Measurements from ENCODE around the gene POFUT1.
"Not testable (repeated sequence)": the region's sequence is repeated elsewhere in the genome, so short reads cannot be mapped to it uniquely, and the experiment has no call there.

Gene POFUT1

GRCh38 chr20:32236048-32236533 is 28.4 kb downstream of the POFUT1 start:
- DNase-seq (ENCODE audit: low read depth) = no peak

GRCh38 chr20:32236819-32237218 is 29.1 kb downstream of the POFUT1 start:
- DNase-seq (ENCODE audit: low read depth) = no peak

DNA sequence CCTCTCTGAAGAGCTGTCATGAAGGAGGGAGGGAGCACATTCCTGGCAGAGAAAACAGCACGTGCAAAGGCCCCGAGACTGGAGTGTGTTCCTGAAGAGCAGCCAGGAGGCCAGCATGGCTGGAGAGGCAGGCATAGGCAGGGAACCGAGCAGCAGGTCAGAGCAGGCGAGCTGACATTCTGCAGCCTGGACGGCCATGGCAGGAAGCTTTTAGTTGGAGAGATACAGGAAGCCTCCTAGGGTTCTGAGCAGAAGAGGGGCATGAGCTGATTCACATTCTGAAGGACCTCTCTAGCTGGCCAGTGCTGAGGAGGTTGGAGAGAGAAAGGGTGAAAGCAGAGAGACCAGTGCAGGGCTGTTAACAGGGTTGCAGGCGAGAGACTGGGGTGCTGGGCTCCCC is 29.7 kb downstream of the POFUT1 start:
- no peak for DNase-seq (ENCODE audit: low read depth)

- no peak for DNase-seq (ENCODE audit: low read depth)
Measured at GRCh38 chr20:32238483-32239425, 31.1 kb downstream of the POFUT1 start.

GRCh38 chr20:32240205-32240604 is 32.5 kb downstream of the POFUT1 start:
- no peak for DNase-seq (ENCODE audit: low read depth)

GRCh38 chr20:32241807-32242206 is 34.1 kb downstream of the POFUT1 start:
- no peak for DNase-seq (ENCODE audit: low read depth)

GRCh38 chr20:32244150-32244823 is 36.6 kb downstream of the POFUT1 start:
- DNase-seq (ENCODE audit: low read depth) = no peak

DNA sequence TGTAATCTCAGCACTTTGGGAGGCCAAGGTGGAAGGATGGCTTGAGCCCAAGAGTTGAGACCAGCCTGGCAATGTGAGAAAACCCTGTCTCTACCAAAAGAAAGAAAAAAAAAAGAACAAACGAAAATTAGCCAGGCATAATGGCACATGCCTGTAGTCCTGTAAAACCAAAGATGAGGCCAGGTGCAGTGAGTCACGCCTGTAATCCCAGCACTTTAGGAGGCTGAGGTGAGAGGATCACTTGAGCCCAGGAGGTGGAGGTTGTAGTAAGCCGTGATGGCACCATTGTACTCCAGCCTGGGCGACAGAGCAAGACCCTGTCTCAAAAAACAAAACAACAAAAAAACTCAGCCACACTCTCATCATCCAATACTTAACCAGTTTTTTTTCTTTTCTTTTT is 37.3 kb downstream of the POFUT1 start:
- DNase-seq (ENCODE audit: low read depth) = no peak

DNA sequence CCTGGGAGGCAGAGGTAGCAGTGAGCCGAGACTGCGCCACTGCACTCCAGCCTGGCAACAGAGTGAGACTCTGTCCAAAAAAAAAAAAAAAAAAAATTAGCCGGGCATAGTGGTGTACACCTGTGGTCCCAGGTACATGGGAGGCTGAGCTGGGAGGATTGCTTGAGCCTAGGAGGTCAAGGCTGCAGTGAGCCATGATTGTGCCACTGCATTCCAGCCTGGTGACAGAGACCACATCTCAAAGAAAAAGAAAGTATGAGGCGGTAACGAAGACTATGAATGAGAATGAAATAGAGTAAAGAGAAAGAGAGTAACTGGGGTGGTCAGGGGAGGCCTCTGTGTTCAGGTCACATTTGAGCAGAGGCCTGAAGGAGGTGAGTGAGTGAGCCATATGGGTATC is 38.5 kb downstream of the POFUT1 start:
- not testable (repeated sequence) for DNase-seq (ENCODE audit: low read depth)

- DNase-seq (ENCODE audit: low read depth) = no peak
Measured at GRCh38 chr20:32248043-32248442, 40.4 kb downstream of the POFUT1 start.

- DNase-seq (ENCODE audit: low read depth) = no peak
Measured at GRCh38 chr20:32249030-32249738, 41.5 kb downstream of the POFUT1 start.

DNA sequence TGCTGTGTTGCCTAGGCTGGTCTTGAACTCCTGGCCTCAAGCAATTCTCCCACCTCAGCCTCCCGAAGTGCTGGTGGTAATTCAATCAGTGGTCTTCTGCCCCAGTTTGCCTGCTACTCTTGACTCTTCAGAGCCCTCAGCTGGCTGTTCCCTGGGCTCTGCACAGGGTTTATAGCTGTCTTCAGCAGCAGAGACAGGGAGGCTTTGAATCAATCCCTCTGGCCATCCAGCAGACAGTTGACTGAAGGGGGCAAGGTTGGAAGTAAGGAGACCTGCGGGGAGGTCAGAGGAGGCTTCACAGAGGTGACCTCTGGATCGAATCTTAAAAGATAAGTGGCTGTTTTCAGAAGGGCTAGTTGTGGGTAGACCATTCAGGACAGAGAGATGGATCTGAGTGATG is 43.8 kb downstream of the POFUT1 start:
- no peak for DNase-seq (ENCODE audit: low read depth)

DNA sequence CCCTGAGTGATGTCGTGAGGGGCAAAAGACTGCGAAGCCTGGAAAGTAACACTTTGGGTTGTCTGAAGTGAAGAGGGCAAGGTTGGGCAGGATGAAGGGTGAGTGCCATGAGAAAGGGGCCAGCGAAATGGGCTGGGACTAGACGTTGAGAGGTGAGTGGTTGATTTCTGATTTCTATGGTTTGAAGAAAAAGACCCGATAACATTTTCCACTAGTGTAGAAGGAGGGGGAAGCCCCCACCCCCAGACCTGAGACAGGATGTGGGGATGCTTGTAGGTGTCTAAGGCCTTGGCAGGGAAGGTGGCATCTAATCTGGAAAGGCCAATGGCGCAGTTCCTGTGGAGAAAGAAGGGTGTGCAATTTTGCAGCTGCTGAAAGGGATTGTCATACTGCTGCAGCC is 44.5 kb downstream of the POFUT1 start:
- no peak for DNase-seq (ENCODE audit: low read depth)

DNA sequence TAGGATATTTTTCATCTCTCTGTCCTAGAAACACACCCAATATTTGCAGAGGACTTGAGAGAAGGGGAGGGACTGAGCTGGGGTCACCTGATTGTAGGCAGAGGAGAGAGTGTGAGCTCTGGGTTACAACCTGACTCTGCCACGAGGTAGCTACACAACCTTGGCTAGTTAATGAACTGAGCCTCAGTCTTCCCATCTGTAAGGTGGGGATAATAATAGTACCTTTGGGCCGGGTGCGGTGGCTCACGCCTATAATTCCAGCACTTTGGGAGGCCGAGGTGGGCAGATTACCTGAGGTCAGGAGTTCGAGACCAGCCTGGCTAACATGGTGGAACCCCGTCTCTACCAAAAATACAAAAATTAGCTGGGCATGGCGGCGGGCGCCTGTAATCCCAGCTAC is 53.3 kb downstream of the POFUT1 start:
- DNase-seq (ENCODE audit: low read depth) = not testable (repeated sequence)

DNA sequence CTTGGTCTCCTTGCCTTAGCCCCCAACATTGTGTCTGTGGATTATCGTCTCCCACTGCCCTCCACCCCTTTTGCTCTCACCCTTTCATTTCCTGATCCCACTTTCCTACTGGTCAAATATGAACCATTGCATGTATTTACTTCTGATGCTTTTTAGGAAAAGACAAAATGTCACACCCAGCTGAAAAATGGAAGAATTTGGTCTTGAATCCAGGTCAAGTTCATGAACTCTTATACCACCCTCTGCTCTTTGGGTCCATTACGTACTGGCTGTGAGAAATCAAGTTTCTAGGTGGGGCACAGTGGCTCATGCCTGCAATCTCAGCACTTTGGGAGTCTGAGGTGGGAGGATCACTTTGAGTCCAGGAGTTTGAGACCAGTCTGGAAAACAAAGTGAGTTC is 54.0 kb downstream of the POFUT1 start:
- no peak for DNase-seq (ENCODE audit: low read depth)

DNA sequence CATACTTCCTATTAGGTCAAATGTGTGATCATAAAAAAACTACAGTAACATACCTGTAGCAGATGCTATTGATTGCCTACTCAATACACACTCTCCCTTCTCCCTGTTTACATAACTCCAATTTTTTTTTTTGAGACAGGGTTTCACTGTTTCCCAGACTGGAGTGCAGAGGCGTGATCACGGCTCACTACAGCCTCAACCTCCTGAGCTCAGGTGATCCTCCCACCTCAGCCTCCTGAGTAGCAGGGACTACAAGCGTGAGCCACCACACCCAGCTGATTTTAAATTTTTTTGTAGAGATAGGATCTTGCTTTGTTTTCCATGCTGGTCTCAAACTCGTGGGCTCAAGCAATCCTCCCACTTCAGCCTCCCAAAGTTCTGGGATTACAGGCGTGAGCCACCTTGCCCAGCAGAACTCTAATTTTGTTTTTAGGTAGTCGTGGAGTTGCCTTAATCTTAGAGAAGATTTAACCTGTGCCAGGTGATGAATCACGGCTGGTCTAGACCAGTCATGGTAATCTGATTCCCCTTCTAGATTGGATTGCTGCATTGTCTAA is 55.8 kb downstream of the POFUT1 start:
- DNase-seq (ENCODE audit: low read depth) = no peak

DNA sequence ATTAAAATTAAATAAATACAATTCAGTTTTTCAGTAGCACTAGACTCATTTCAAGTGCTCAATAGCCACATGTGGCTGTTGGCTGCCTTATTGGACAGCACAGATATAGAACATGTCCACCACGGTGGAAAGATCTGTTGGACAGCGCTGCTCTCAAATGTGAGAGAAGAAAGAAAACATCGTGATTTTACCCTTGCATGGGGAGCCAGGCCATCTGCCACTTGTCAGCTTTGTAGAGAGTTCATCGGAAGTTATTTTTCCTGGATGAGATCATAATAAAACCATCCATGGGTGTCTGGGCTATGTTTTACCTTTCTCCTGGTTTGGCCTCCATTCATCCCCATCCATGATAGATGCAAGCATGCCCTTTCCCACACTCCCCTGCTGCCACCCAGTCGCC is 63.9 kb downstream of the POFUT1 start:
- no peak for DNase-seq (ENCODE audit: low read depth)

DNA sequence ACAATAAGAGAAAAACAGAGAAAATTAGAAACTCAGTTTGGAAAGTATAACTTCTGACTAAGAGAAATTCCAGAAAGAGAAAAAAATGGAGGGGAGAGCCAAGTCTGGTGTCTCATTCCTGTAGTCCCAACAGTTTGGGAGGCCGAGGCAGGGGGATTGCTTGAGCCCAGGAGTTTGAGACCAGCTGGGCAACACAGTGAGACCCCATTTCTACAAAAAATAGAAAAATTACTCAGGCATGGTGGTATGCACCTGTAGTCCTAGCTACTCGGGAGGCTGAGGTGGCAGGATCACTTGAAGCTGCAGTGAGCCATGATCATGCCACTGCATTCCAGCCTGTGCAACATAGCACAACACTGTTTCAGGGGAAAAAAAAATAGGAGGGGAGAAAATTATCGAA is 66.7 kb downstream of the POFUT1 start:
- no peak for DNase-seq (ENCODE audit: low read depth)

- not testable (repeated sequence) for DNase-seq (ENCODE audit: low read depth)
Measured at GRCh38 chr20:32275163-32275562, 67.5 kb downstream of the POFUT1 start.

DNA sequence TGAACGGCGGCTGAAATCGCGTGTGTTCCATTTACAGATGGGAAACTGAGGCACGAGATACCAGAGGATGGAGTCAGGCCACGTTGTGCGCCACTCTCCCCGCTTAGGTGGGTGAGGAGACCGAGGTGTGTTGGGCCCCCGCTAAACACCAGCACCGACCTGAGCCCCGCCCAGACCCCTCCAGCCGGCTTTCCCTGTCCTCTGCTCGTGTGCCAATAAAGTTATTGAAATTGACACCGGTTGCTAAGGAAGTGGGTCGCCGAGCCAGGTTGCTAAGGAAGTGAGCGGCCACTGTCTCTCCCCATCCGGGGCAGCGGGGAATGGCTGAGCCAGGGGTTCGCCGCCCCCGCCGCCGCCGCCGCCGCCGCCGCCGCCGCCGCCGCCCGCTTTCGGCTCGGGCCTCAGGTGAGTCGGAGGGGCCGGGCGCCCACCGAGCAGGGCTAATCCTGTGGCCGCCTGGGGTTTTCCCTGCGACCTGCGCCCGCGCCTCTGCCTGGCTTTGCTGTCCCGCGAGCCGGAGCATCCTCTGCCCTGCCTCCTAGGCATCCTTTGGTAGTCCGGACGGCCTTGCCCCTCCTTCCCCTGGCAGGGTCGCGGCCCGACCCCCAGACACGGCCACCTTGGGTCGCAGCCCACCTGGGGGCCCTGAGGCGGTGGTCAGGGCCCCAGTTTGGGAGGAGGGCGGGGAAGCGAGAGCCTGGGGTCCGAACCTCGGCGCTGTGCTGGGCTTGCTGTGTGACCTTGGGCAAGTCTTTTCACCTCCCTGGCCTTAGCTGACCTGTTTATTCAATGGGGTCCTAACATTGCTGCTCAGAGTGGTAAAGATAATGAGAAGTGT is 69.9 kb downstream of the POFUT1 start, which contains the start of gene KIF3B:
Gene KIF3B (plus strand): TSS at position 291 of the 838 bp plus-strand sequence. CDS start 32,127 bp downstream, outside the sequence.
- peak; percentile 92 for DNase-seq (ENCODE audit: low read depth)

DNA sequence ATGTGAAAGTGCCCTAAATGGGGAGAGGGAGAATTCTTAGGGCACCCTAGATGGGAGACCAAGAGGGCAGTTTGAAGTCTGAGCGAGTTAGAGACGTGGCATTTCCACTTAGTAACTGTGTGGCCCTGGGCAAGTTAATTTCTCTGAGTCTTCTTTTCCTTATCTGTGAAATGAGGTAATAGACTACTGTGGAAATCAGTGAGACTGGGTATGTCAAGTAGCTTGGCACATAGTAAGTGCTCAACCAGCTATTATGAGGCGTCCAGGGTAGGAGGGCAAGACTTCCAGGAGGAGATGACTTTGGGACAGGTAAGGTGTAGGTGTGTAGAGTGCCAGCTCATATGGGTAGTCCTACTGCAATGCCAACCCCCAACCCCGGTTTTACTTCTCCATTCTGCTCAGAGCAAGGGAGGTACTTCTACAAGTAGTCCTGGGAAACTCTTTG is 70.5 kb downstream of the POFUT1 start:
- no peak for DNase-seq (ENCODE audit: low read depth)
